Breast epithelium (tissue), 4 donors: ENCODE results near the gene DIPK1C. TPM values are rescaled to one million over a fixed set of nuclear protein-coding genes. Genes with fewer than 3 reads are reported as not detected.

Source experiments
- DNase-seq, 2 donors: peaks; one replicate each; pipeline ENCODE4 v3.0.0-alpha.2; 2019; ENCODE audit warnings: low spot score in 2 of 2
- H3K27ac ChIP-seq, 2 donors: fragments of 200-600 bp; sonication (generic) in 1 of 2; one replicate each; pipeline ENCODE4 v1.5.1; 2016 to 2019; ENCODE audit warnings: mild to moderate bottlenecking in 1 of 2
- H3K27me3 ChIP-seq, 2 donors: fragments of 200-600 bp; sonication (generic) in 1 of 2; one replicate each; pipeline versions ENCODE4 v1.5.1 to v1.6.0; 2017 to 2019; ENCODE audit warnings: control low read depth in 1 of 2, mild to moderate bottlenecking in 1 of 2
- H3K36me3 ChIP-seq: fragments of 200-600 bp; one replicate; pipeline ENCODE4 v1.5.1; 2019
- H3K4me1 ChIP-seq, 2 donors: fragments of 200-600 bp; sonication (generic); one replicate each; pipeline ENCODE4 v1.5.1; 2016 to 2019; ENCODE audit warnings: control low read depth in 1 of 2
- H3K4me3 ChIP-seq, 3 donors: fragments of 200-600 bp; sonication (generic); 1 replicate in 2 of 3; 2 replicates in 1 of 3; pipeline ENCODE4 v1.5.1; 2016 to 2019; ENCODE audit warnings: mild to moderate bottlenecking in 3 of 3, moderate library complexity in 2 of 3
- H3K9me3 ChIP-seq, 2 donors: fragments of 200-600 bp; sonication (generic) in 1 of 2; one replicate each; pipeline ENCODE4 v1.5.1; 2016 to 2019; ENCODE audit warnings: control low read depth in 1 of 2
- CTCF ChIP-seq, 3 donors: fragments of 450-650 bp; IDR thresholded peaks; one replicate each; pipeline ENCODE4 v1.5.1; 2016 to 2017; ENCODE audit warnings: antibody characterized with exemption in 3 of 3, mild to moderate bottlenecking in 3 of 3, moderate library complexity in 3 of 3
- POLR2A ChIP-seq: fragments of 450-650 bp; IDR thresholded peaks from one replicate; pipeline ENCODE4 v1.6.1; 2016; ENCODE audit warnings: antibody characterized with exemption, mild to moderate bottlenecking, moderate library complexity
- POLR2AphosphoS5 ChIP-seq, 3 donors: sonication (generic); formaldehyde crosslinking; IDR thresholded peaks; one replicate each; pipeline ENCODE4 v1.6.1; 2017; ENCODE audit warnings: antibody characterized with exemption in 3 of 3
- intact Hi-C: fragments of 100-400 bp; cut with DNase I; formaldehyde crosslinking; loops from one replicate; pipeline ENCODE4 v1.15.1; 2023; ENCODE audit warnings: low total_unique reads
- total RNA-seq, 3 donors: library from RNA; depleted of rRNA; stranded (reverse); fragments of >200 nt; gene quantifications; one replicate each; pipeline ENCODE4 v1.1.0, GENCODE V29; 2016

The DIPK1C gene
- total RNA-seq, 3 donors from 2014 or later: 0.16 TPM; not detected in 2

- no peak overlapping the region for H3K4me3 ChIP-seq
- TF ChIP-seq CTCF (IDR thresholded peaks at IDR 0.05) (no peak), POLR2AphosphoS5 (IDR thresholded peaks at IDR 0.05) (no peak), POLR2A (no peak)
- H3K27me3 ChIP-seq: peaks cover 3 to 34% of the 10 kb centered on the region in 2 donors
- H3K27ac ChIP-seq: no peak overlapping the region
- no peaks in the 10 kb centered on the region for H3K36me3 ChIP-seq
- intact Hi-C loops: no loop called here
- H3K9me3 ChIP-seq: no peaks in the 10 kb centered on the region
- no peak for DNase-seq
- H3K4me1 ChIP-seq: peaks cover 0 to 8% of the 10 kb centered on the region in 2 donors
Observed at GRCh38 chr18:74453642-74454198, 3.4 kb downstream of the DIPK1C start.

GRCh38 chr18:74453016-74453566, 4.0 kb downstream of the DIPK1C start:
- Histone ChIP-seq H3K27ac (no peak overlapping the region), H3K4me1 (peaks cover 0 to 8% of the 10 kb centered on the region in 2 donors), H3K27me3 (peaks cover 3 to 34% of the 10 kb centered on the region in 2 donors), H3K9me3 (no peaks in the 10 kb centered on the region), H3K36me3 (no peaks in the 10 kb centered on the region), H3K4me3 (no peak overlapping the region)
- DNase-seq: no peak
- intact Hi-C loops: no loop called here
- TF ChIP-seq CTCF (IDR thresholded peaks at IDR 0.05) (no peak), POLR2A (no peak), POLR2AphosphoS5 (IDR thresholded peaks at IDR 0.05) (no peak)

GRCh38 chr18:74451148-74451547, 6.0 kb downstream of the DIPK1C start:
- Histone ChIP-seq H3K27ac (no peak overlapping the region), H3K4me3 (no peak overlapping the region), H3K27me3 (peaks cover 1 to 18% of the 10 kb centered on the region in 2 donors), H3K9me3 (no peaks in the 10 kb centered on the region), H3K36me3 (no peaks in the 10 kb centered on the region), H3K4me1 (peaks cover 0 to under 1% of the 10 kb centered on the region in 2 donors)
- no peak for DNase-seq
- intact Hi-C loops: no loop called here
- TF ChIP-seq CTCF (IDR thresholded peaks at IDR 0.05) (no peak), POLR2A (no peak), POLR2AphosphoS5 (IDR thresholded peaks at IDR 0.05) (no peak)

- no peak for TF ChIP-seq POLR2AphosphoS5 (IDR thresholded peaks at IDR 0.05)
- no peak for TF ChIP-seq CTCF (IDR thresholded peaks at IDR 0.05)
- TF ChIP-seq POLR2A: no peak
- no peak for DNase-seq
- Histone ChIP-seq H3K36me3 (no peaks in the 10 kb centered on the region), H3K4me1 (no peaks in the 10 kb centered on the region), H3K9me3 (no peaks in the 10 kb centered on the region), H3K27me3 (peaks cover 0 to 14% of the 10 kb centered on the region in 2 donors), H3K4me3 (no peak overlapping the region), H3K27ac (no peak overlapping the region)
- intact Hi-C loops: no loop called here
Observed at GRCh38 chr18:74450626-74451025, 6.5 kb downstream of the DIPK1C start.

GRCh38 chr18:74447404-74448152, 9.5 kb downstream of the DIPK1C start:
- DNase-seq: no peak
- intact Hi-C loops: no loop called here

More at GRCh38 chr18:74447404-74448152, 9.5 kb downstream of the DIPK1C start:
- Histone ChIP-seq H3K27me3 (peaks cover 0 to 10% of the 10 kb centered on the region in 2 donors), H3K9me3 (no peaks in the 10 kb centered on the region), H3K4me3 (no peak overlapping the region), H3K27ac (no peak overlapping the region), H3K36me3 (no peaks in the 10 kb centered on the region), H3K4me1 (no peaks in the 10 kb centered on the region)
- TF ChIP-seq POLR2AphosphoS5 (IDR thresholded peaks at IDR 0.05) (no peak), CTCF (IDR thresholded peaks at IDR 0.05) (no peak), POLR2A (no peak)
